Hepatocyte (in vitro differentiated cells): ENCODE data around the gene AUTS2. TPM values are rescaled to one million over a fixed set of nuclear protein-coding genes. Genes with fewer than 3 reads are reported as not detected.

Experiments
- DNase-seq: peaks from one replicate; pipeline ENCODE4 v3.0.0-alpha.2; 2016; ENCODE audit warnings: low spot score
- H2AFZ ChIP-seq: fragments of 200-600 bp; sonication (generic); 2 replicates; pipeline ENCODE4 v1.6.0; 2016; ENCODE audit warnings: antibody characterized with exemption, mild to moderate bottlenecking
- H3K27ac ChIP-seq: fragments of 200-600 bp; sonication (generic); 2 replicates; pipeline ENCODE4 v1.5.1; 2016; ENCODE audit warnings: mild to moderate bottlenecking
- H3K27me3 ChIP-seq: fragments of 200-600 bp; sonication (generic); 2 replicates; pipeline ENCODE4 v1.6.1; 2016
- H3K36me3 ChIP-seq: fragments of 200-600 bp; sonication (generic); replicated peaks from 2 replicates; pipeline ENCODE4 v1.5.1; 2016; ENCODE audit warnings: low read depth; ENCODE audit not compliant: insufficient read depth
- H3K4me1 ChIP-seq: fragments of 200-600 bp; sonication (generic); 2 replicates; pipeline ENCODE4 v1.5.1; 2016; ENCODE audit warnings: mild to moderate bottlenecking, moderate library complexity; ENCODE audit not compliant: insufficient read depth
- H3K4me2 ChIP-seq: fragments of 200-600 bp; sonication (generic); 2 replicates; pipeline ENCODE4 v1.6.0; 2016
- H3K4me3 ChIP-seq: fragments of 200-600 bp; sonication (generic); 2 replicates; pipeline ENCODE4 v1.5.1; 2016; ENCODE audit warnings: mild to moderate bottlenecking
- H3K79me2 ChIP-seq: fragments of 200-600 bp; sonication (generic); 2 replicates; pipeline ENCODE4 v1.6.0; 2017; ENCODE audit warnings: mild to moderate bottlenecking
- H3K9me2 ChIP-seq: fragments of 200-600 bp; sonication (generic); replicated peaks from 2 replicates; pipeline ENCODE4 v1.6.0; 2017; ENCODE audit warnings: mild to moderate bottlenecking; ENCODE audit not compliant: insufficient read depth
- H3K9me3 ChIP-seq: fragments of 200-600 bp; sonication (generic); 2 replicates; pipeline ENCODE4 v1.5.1; 2016; ENCODE audit warnings: low read depth, mild to moderate bottlenecking
- H4K20me1 ChIP-seq: fragments of 200-600 bp; sonication (generic); 2 replicates; pipeline ENCODE4 v1.6.0; 2016; ENCODE audit warnings: mild to moderate bottlenecking; ENCODE audit not compliant: insufficient read depth, poor library complexity, severe bottlenecking
- EZH2 ChIP-seq: fragments of 200-600 bp; sonication (generic); IDR thresholded peaks from 2 replicates; pipeline ENCODE4 v1.6.1; 2016; ENCODE audit warnings: antibody characterized with exemption, mild to moderate bottlenecking, borderline replicate concordance
- EZH2phosphoT487 ChIP-seq: fragments of 200-600 bp; sonication (generic); IDR thresholded peaks from one replicate; pipeline ENCODE4 v1.6.1; 2018; ENCODE audit warnings: antibody characterized with exemption, mild to moderate bottlenecking, low read depth, moderate library complexity; ENCODE audit not compliant: unreplicated experiment, severe bottlenecking
- WGBS: methylation state at CpG from one replicate; pipeline ENCODE4 v1.1.6; 2016; ENCODE audit warnings: low lambda C conversion rate; ENCODE audit errors: missing lambda C conversion rate; 5-methylcytosine and 5-hydroxymethylcytosine counted together
- polyA plus RNA-seq: library from polyadenylated mRNA; unstranded; fragments of >200 nt; fragmentation: Nextera tagmentation; extraction: Ambion mirVana; gene quantifications from 2 replicates; pipeline ENCODE4 v1.2.1, GENCODE V29; 2016
- total RNA-seq: library from RNA; depleted of rRNA; stranded (reverse); fragments of >200 nt; gene quantifications from 2 replicates; pipeline ENCODE4 v1.2.3, GENCODE V29; 2014
- TF ChIP-seq, protein P1 (sequence below): fragments of 200-600 bp; sonication (generic); IDR thresholded peaks from 2 replicates; pipeline ENCODE4 v1.5.1; 2016; ENCODE audit warnings: antibody characterized with exemption, mild to moderate bottlenecking; ENCODE audit not compliant: poor library complexity

Gene AUTS2
- total and polyA plus RNA-seq, 2 experiments from 2014 or later, result 34.4 to 40.9 TPM

DNA sequence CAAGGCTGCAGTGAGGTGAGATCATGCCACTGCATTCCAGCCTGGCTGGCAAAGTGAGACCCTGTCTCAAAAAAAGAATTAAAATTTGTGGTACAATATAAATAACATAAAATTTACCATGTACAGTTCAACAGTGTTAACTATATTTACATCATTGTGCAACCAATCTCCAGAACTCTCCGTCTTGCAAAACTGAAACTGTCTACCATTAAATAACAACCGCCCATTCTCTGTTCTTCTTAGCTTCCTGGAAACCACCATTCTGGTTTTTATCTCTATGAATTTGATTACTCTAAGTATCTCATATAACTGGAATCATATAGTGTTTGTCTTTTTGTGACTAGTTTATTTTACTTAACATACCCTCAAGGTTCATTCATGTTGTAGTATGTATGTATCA lies 167.6 kb downstream of the AUTS2 start:
- 91% methylated on average over 2 of the region's 2 CpGs for whole genome bisulfite sequencing
- no peaks in the 10 kb centered on the region for H3K9me2 ChIP-seq
- no peak for DNase-seq
- H3K4me3 ChIP-seq, result no peak overlapping the region
- no peaks in the 10 kb centered on the region for H3K36me3 ChIP-seq
- no peaks in the 10 kb centered on the region for H3K27me3 ChIP-seq
- TF ChIP-seq EZH2 (no peak), EZH2phosphoT487 (no peak)
- TF ChIP-seq, protein P1, sequence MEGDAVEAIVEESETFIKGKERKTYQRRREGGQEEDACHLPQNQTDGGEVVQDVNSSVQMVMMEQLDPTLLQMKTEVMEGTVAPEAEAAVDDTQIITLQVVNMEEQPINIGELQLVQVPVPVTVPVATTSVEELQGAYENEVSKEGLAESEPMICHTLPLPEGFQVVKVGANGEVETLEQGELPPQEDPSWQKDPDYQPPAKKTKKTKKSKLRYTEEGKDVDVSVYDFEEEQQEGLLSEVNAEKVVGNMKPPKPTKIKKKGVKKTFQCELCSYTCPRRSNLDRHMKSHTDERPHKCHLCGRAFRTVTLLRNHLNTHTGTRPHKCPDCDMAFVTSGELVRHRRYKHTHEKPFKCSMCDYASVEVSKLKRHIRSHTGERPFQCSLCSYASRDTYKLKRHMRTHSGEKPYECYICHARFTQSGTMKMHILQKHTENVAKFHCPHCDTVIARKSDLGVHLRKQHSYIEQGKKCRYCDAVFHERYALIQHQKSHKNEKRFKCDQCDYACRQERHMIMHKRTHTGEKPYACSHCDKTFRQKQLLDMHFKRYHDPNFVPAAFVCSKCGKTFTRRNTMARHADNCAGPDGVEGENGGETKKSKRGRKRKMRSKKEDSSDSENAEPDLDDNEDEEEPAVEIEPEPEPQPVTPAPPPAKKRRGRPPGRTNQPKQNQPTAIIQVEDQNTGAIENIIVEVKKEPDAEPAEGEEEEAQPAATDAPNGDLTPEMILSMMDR, result no peak
- peaks cover 21% of the 10 kb centered on the region for H3K79me2 ChIP-seq
- no peak overlapping the region for H3K4me2 ChIP-seq
- no peak overlapping the region for H2AFZ ChIP-seq
- no peak overlapping the region for H3K27ac ChIP-seq
- peaks cover 14% of the 10 kb centered on the region for H4K20me1 ChIP-seq
- H3K9me3 ChIP-seq, result no peaks in the 10 kb centered on the region
- H3K4me1 ChIP-seq, result peaks cover 3% of the 10 kb centered on the region

- Histone ChIP-seq H3K27ac (no peak overlapping the region), H4K20me1 (peaks cover 9% of the 10 kb centered on the region), H3K36me3 (no peaks in the 10 kb centered on the region), H3K4me3 (no peak overlapping the region), H3K9me2 (no peaks in the 10 kb centered on the region), H3K4me1 (peaks cover 5% of the 10 kb centered on the region), H3K4me2 (no peak overlapping the region), H2AFZ (no peak overlapping the region), H3K79me2 (peaks cover 8% of the 10 kb centered on the region), H3K27me3 (no peaks in the 10 kb centered on the region), H3K9me3 (no peaks in the 10 kb centered on the region)
- DNase-seq, result no peak
- WGBS, result 89% methylated on average over 1 of the region's 1 CpG
- TF ChIP-seq, protein P1, result no peak
- TF ChIP-seq EZH2 (no peak), EZH2phosphoT487 (no peak)
Observed at GRCh38 chr7:69768986-69769595, 170.8 kb downstream of the AUTS2 start.

- Histone ChIP-seq H3K27ac (no peak overlapping the region), H3K9me3 (no peaks in the 10 kb centered on the region), H3K79me2 (peaks cover 7% of the 10 kb centered on the region), H3K36me3 (no peaks in the 10 kb centered on the region), H3K4me3 (no peak overlapping the region), H4K20me1 (peaks cover 9% of the 10 kb centered on the region), H3K9me2 (no peaks in the 10 kb centered on the region), H3K4me1 (peaks cover 5% of the 10 kb centered on the region), H3K27me3 (no peaks in the 10 kb centered on the region), H3K4me2 (no peak overlapping the region), H2AFZ (no peak overlapping the region)
- no peak for DNase-seq
- TF ChIP-seq EZH2, result no peak
- TF ChIP-seq, protein P1, result no peak
- no peak for TF ChIP-seq EZH2phosphoT487
- WGBS, result 87% methylated on average over 1 of the region's 1 CpG
Observed at GRCh38 chr7:69769826-69770225, 171.6 kb downstream of the AUTS2 start.
